Heart right ventricle (tissue), 16 donors: ENCODE data around the gene ZNF213. TPM values are rescaled to one million over a fixed set of nuclear protein-coding genes. Genes with fewer than 3 reads are reported as not detected.

Source experiments
- ATAC-seq, 8 donors: fragments of 200-7000 bp; cut with Tn5 transposase; one replicate each; pipeline ENCODE4 v1.9.1; 2020; ENCODE audit warnings: mild to moderate bottlenecking in 8 of 8, moderate library complexity in 8 of 8, moderate number of reproducible peaks in 1 of 8
- DNase-seq, 2 donors: peaks; one replicate each; pipeline ENCODE4 v3.0.0-alpha.2; 2020
- H3K27ac ChIP-seq, 10 donors: fragments of 200-600 bp; sonication (generic) in 2 of 10; one replicate each; pipeline versions ENCODE4 v1.5.0 to v1.8.0; 2020 to 2022; ENCODE audit warnings: mild to moderate bottlenecking in 3 of 10
- H3K27me3 ChIP-seq, 7 donors: fragments of 200-600 bp; one replicate each; pipeline ENCODE4 v1.8.0; 2021 to 2022; ENCODE audit warnings: mild to moderate bottlenecking in 2 of 7
- H3K36me3 ChIP-seq, 9 donors: fragments of 200-600 bp; sonication (generic) in 1 of 9; one replicate each; pipeline versions ENCODE4 v1.5.0 to v1.8.0; 2020 to 2022; ENCODE audit warnings: mild to moderate bottlenecking in 2 of 9
- H3K4me1 ChIP-seq, 9 donors: fragments of 200-600 bp; sonication (generic) in 1 of 9; one replicate each; pipeline versions ENCODE4 v1.5.0 to v1.8.0; 2020 to 2022; ENCODE audit warnings: mild to moderate bottlenecking in 4 of 9
- H3K4me3 ChIP-seq, 10 donors: fragments of 200-600 bp; sonication (generic) in 2 of 10; one replicate each; pipeline versions ENCODE4 v1.5.0 to v1.8.0; 2020 to 2022; ENCODE audit warnings: mild to moderate bottlenecking in 7 of 10, moderate library complexity in 2 of 10
- H3K9me3 ChIP-seq, 11 donors: fragments of 200-600 bp in 10 of 11; sonication (generic) in 2 of 11; one replicate each; pipeline versions ENCODE4 v1.5.0 to v1.8.0; 2013 to 2022; ENCODE audit warnings: mild to moderate bottlenecking in 2 of 11, control low read depth in 1 of 11, moderate library complexity in 1 of 11
- CTCF ChIP-seq, 9 donors: fragments of 200-600 bp; sonication (generic) in 2 of 9; IDR thresholded peaks; one replicate each; pipeline versions ENCODE4 v1.5.0 to v1.8.0; 2021 to 2022; ENCODE audit warnings: antibody characterized with exemption in 9 of 9, mild to moderate bottlenecking in 5 of 9, moderate library complexity in 1 of 9
- WGBS, 2 donors: extraction: QIAGEN DNeasy Blood & Tissue Kit; methylation state at CpG; one replicate each; pipeline ENCODE4 v1.1.7; 2013; ENCODE audit warnings: inconsistent platforms in 1 of 2; 5-methylcytosine and 5-hydroxymethylcytosine counted together
- intact Hi-C, 10 donors: fragments of 100-400 bp; cut with DNase I; formaldehyde crosslinking; loops; one replicate each; pipeline versions ENCODE4 v1.11.1 to v1.14.2; 2022
- polyA plus RNA-seq, 2 donors: library from polyadenylated mRNA; stranded (reverse); fragments of 200-250 nt; gene quantifications; one replicate each; pipeline ENCODE4 v1.2.3, GENCODE V29; 2013
- total RNA-seq, 10 donors: library from RNA; stranded (reverse); fragmentation: NEBNext Ultra II Directional in 3 of 10; extraction: Animal tissue kit (Norgen Biotek cat#: 25700) in 3 of 10; gene quantifications; one replicate each; pipeline versions ENCODE4 v1.2.1 to v1.2.4, GENCODE V29; 2021 to 2023
- donor health status: Arrhythmogenic right ventricular cardiomyopathy.
- donor health status: ischemic (EF 13 %, LVEDD 7.1; RV severe dilation, severe dysfunction).
- donor health status: healthy with polysubstance abuse.
- donor health status: DM: no; HTN: yes; CAD: no.
- donor health status: DM: no; HTN: no; CAD: no.
- donor health status: ischemic (EF 25% LVEDD 6.9; RV normal size, moderate dysfunction).
- donor health status: ischemic (EF 25% LVEDD 5.7; RV mildly dilated, moderate dysfunction).
- donor health status: healthy.
- donor health status: DM: yes; HTN: yes; CAD: no.
- donor health status: Ischemic cardiomyopathy.
- donor health status: ischemic (EF 35%, LVEDD 5.7; RV mildly dilated, moderate dysfunction).
- donor health status: nonischemic (EF 11% LVEDD 7.7; RV severe dilation, severe dysfunction).
- donor health status: DM: yes; HTN: yes; CAD: no.
- donor health status: PGD.
- donor health status: ischemic (EF 29% LVEDD 5.4; RV normal size, mild dysfunction).
- donor health status: nonischemic (EF 23%, LVEDD 6.1; RV moderate dilation, normal function).

ZNF213 gene
- total and polyA plus RNA-seq, 12 donors = 5.9 to 10.1 (median 7.7) TPM

GRCh38 chr16:3120435-3120834 is 14.4 kb upstream of the ZNF213 start:
- H3K36me3 ChIP-seq = peaks cover 0 to 56% (median 16%) of the 10 kb centered on the region in 9 donors
- H3K27me3 ChIP-seq = no peaks in the 10 kb centered on the region
- intact Hi-C loops = no loop called here
- TF ChIP-seq CTCF (IDR thresholded peaks at IDR 0.05) = no peak
- DNase-seq (no peak), ATAC-seq (no peak)
- no peaks in the 10 kb centered on the region for H3K9me3 ChIP-seq
- H3K4me3 ChIP-seq = no peak overlapping the region
- peaks cover 4 to 31% (median 18%) of the 10 kb centered on the region in 9 donors for H3K4me1 ChIP-seq
- no peak overlapping the region for H3K27ac ChIP-seq
- WGBS, 2 donors = 91 to 92% methylated on average over 15 to 16 of the region's 16 CpGs

- no peak for DNase-seq
- H3K4me3 ChIP-seq = no peak overlapping the region
- intact Hi-C loops = no loop called here
Measured at GRCh38 chr16:3121851-3122467, 12.9 kb upstream of the ZNF213 start.

DNA sequence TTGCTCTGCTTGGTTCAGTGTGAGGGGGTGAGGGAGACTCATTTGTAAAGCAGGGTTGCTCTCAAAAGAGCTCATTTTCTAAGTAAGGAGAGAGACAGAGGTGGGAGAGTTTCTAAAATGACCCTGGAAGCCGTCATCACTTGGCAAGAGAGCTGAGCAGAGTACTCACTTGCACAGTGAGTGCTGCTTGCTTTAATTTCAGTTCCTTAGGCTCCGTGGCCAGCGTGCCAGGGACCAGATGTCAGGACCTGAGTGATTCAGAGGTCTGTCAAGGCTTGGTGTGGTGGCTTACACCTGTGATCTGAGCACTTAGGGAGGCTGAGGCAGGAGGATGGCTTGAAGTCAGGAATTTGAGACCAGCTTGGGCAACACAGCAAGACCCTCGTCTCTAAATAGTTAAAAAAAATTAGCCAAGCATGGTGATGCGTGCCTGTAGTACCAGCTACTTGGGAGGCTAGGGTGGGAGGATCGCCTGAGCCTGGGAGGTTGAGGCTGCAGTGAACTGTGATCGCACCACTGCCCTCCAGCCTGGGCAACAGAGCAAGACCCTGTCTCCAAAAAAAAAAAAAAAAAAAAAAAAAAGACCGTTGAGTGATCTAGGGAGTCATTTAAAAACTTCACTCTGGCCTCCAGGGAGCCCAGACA is 11.8 kb upstream of the ZNF213 start:
- Histone ChIP-seq H3K4me3 (peak overlapping the region in 1 of 10 donors; percentile 72), H3K27ac (no peak overlapping the region), H3K36me3 (peaks cover 0 to 34% (median 16%) of the 10 kb centered on the region in 9 donors), H3K4me1 (peaks cover 4 to 32% (median 18%) of the 10 kb centered on the region in 9 donors), H3K9me3 (no peaks in the 10 kb centered on the region), H3K27me3 (no peaks in the 10 kb centered on the region)
- 56% methylated on average over 8 of the region's 8 CpGs for WGBS, 2 donors
- intact Hi-C loops = no loop called here
- no peak for ATAC-seq
- TF ChIP-seq CTCF (IDR thresholded peaks at IDR 0.05) = no peak
- DNase-seq = no peak

More at GRCh38 chr16:3121851-3122467, 12.9 kb upstream of the ZNF213 start:
- Histone ChIP-seq H3K27me3 (no peaks in the 10 kb centered on the region), H3K27ac (no peak overlapping the region), H3K9me3 (no peaks in the 10 kb centered on the region), H3K36me3 (peaks cover 0 to 41% (median 16%) of the 10 kb centered on the region in 9 donors), H3K4me1 (peaks cover 4 to 31% (median 18%) of the 10 kb centered on the region in 9 donors)
- TF ChIP-seq CTCF (IDR thresholded peaks at IDR 0.05) = no peak
- no peak for ATAC-seq
- WGBS, 2 donors = 51 to 53% methylated on average over 7 of the region's 7 CpGs

DNA sequence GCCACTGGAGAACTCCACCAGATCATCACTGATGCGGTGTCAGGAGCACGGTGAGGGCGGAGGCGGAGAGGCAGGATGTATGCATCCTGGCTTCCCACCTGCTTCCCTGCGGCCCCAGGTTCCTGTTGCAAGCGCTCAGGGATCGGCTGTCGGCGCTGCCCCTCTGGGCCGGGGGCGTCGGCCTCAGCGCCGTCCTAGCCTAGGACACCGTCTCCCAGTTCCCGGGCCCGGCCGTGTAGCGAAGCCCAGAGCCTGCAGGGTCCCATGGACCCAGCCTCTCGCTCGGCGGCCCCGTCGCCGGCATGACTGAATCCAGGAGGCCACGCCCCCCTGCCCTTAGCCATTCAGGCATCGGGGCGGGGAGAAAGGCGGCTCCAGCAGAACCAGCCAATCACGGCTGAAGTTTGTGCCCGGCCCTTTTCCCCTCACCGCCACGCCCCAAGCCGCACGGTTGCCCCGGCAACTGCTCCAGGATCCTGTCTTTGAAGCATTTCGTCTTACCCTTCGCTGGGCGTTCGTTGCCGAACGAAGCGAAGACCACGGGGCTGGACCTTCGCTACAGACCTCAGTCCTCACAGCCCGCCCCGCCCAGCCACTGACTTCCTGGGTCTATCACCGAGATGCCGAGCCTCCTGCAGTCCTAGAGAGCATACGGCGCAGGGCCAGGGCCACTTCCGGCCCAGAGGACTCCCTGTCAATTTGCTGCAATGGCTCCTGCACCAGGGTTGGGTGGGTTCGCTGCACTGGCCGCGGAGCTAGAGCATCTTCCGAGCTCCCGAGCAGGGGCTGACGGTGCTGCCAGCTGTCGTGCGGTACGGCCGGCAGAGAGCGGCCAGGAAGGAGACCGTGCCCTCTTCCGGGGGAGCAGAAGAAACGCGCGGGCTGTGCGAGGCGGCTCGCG is 10.6 kb upstream of the ZNF213 start:
- Histone ChIP-seq H3K27me3 (no peaks in the 10 kb centered on the region), H3K27ac (peak overlapping the region; percentile 25 to 90 (median 76)), H3K9me3 (no peaks in the 10 kb centered on the region), H3K4me3 (peak overlapping the region; percentile 39 to 99 (median 71)), H3K36me3 (peaks cover 0 to 30% (median 10%) of the 10 kb centered on the region in 9 donors), H3K4me1 (peaks cover 4 to 43% (median 29%) of the 10 kb centered on the region in 9 donors)
- DNase-seq (peak; percentile 96 to 97), ATAC-seq (peak; percentile 93 to 98 (median 98))
- intact Hi-C loops = loop anchor here in 1 of 10 donors (2.0 kb wide), 1 partner anchor 17 kb away; no protein-coding TSS in a partner anchor
- TF ChIP-seq CTCF (IDR thresholded peaks at IDR 0.05) = peak in 5 of 9 donors; percentile 29 to 48 (median 37)
- WGBS, 2 donors = 0% methylated on average over 72 of the region's 72 CpGs
